ENCODE measurements around the gene ATP13A4.

DNA sequence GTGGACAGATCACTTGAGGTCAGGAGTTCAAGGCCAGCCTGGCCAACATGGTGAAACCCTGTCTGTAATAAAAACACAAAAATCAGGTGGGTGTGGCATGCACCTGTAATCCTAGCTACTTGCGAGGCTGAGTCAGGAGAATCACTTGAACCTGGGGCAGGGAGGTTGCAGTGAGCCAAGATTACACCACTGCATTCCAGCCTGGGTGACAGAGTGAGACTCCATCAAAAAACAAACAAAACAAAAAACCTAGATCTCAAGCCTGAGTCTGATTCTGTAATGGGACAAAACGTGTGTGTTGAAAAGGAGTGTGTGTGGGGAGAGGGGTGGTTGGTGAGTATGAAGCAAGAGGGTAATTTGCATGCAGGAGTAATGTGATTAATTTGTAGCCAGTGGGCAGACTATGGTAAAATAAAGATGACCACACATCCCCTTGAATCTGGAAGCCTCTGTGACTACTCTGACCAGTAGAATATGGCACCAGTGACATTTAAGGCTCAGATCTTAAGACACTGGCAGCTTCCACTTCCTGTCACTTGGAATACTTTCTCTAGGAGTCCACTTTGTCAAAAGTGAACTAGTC, 19.9 kb upstream of the ATP13A4 start:
- TF ChIP-seq, protein P1, sequence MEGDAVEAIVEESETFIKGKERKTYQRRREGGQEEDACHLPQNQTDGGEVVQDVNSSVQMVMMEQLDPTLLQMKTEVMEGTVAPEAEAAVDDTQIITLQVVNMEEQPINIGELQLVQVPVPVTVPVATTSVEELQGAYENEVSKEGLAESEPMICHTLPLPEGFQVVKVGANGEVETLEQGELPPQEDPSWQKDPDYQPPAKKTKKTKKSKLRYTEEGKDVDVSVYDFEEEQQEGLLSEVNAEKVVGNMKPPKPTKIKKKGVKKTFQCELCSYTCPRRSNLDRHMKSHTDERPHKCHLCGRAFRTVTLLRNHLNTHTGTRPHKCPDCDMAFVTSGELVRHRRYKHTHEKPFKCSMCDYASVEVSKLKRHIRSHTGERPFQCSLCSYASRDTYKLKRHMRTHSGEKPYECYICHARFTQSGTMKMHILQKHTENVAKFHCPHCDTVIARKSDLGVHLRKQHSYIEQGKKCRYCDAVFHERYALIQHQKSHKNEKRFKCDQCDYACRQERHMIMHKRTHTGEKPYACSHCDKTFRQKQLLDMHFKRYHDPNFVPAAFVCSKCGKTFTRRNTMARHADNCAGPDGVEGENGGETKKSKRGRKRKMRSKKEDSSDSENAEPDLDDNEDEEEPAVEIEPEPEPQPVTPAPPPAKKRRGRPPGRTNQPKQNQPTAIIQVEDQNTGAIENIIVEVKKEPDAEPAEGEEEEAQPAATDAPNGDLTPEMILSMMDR (IDR thresholded peaks at IDR 0.05), result no peak
- TF ChIP-seq POLR2A (IDR thresholded peaks at IDR 0.05) (no peak), POLR2AphosphoS5 (IDR thresholded peaks at IDR 0.05) (no peak), EP300 (IDR thresholded peaks at IDR 0.05) (no peak)
